Measurements from ENCODE around the gene SLC25A30.

Gene SLC25A30

GRCh38 chr13:45398877-45399276 lies 19.3 kb downstream of the SLC25A30 start:
- Histone ChIP-seq H3K9me3 (replicated peaks; ENCODE audit: insufficient read depth, low read length) (no peaks in the 10 kb centered on the region), H3K9ac (ENCODE audit: low read length) (no peak overlapping the region), H3K27me3 (replicated peaks; ENCODE audit: insufficient read depth, low read length) (no peaks in the 10 kb centered on the region), H3K36me3 (replicated peaks; ENCODE audit: insufficient read depth, low read length) (no peaks in the 10 kb centered on the region), H3K79me2 (ENCODE audit: low read length) (no peaks in the 10 kb centered on the region), H3K9me2 (replicated peaks; ENCODE audit: insufficient read depth, low read length) (no peaks in the 10 kb centered on the region), H4K20me1 (ENCODE audit: insufficient read depth, low read length) (no peaks in the 10 kb centered on the region), H3K4me3 (ENCODE audit: low read length) (no peak overlapping the region), H3K27ac (ENCODE audit: low read length) (no peak overlapping the region), H3K4me1 (ENCODE audit: low read length) (no peaks in the 10 kb centered on the region), H3F3A (ENCODE audit: insufficient read depth, low read length) (no peaks in the 10 kb centered on the region), H2AFZ (ENCODE audit: low read length) (no peak overlapping the region), H3K4me2 (ENCODE audit: low read depth, low read length) (no peak overlapping the region)
- DNase-seq: no peak
- TF ChIP-seq EZH2 (optimal IDR thresholded peaks at IDR 0.05; ENCODE audit: low read depth, low read length): no peak
- TF ChIP-seq CTCF (IDR thresholded peaks at IDR 0.05; ENCODE audit: low read length): no peak
- no peak for TF ChIP-seq EZH2phosphoT487 (IDR thresholded peaks at IDR 0.05; ENCODE audit: low read length)

- Histone ChIP-seq H3K27ac (ENCODE audit: low read length) (no peak overlapping the region), H3K27me3 (replicated peaks; ENCODE audit: insufficient read depth, low read length) (no peaks in the 10 kb centered on the region), H3K4me2 (ENCODE audit: low read depth, low read length) (no peak overlapping the region), H3K4me3 (ENCODE audit: low read length) (no peak overlapping the region), H2AFZ (ENCODE audit: low read length) (no peak overlapping the region), H3F3A (ENCODE audit: insufficient read depth, low read length) (no peaks in the 10 kb centered on the region), H3K4me1 (ENCODE audit: low read length) (no peaks in the 10 kb centered on the region), H3K9me2 (replicated peaks; ENCODE audit: insufficient read depth, low read length) (no peaks in the 10 kb centered on the region), H3K9me3 (replicated peaks; ENCODE audit: insufficient read depth, low read length) (no peaks in the 10 kb centered on the region), H3K9ac (ENCODE audit: low read length) (no peak overlapping the region), H4K20me1 (ENCODE audit: insufficient read depth, low read length) (no peaks in the 10 kb centered on the region), H3K36me3 (replicated peaks; ENCODE audit: insufficient read depth, low read length) (no peaks in the 10 kb centered on the region), H3K79me2 (ENCODE audit: low read length) (no peaks in the 10 kb centered on the region)
- no peak for DNase-seq
- no peak for TF ChIP-seq EZH2phosphoT487 (IDR thresholded peaks at IDR 0.05; ENCODE audit: low read length)
- no peak for TF ChIP-seq EZH2 (optimal IDR thresholded peaks at IDR 0.05; ENCODE audit: low read depth, low read length)
- no peak for TF ChIP-seq CTCF (IDR thresholded peaks at IDR 0.05; ENCODE audit: low read length)
These were observed 21.6 kb downstream of the SLC25A30 start for GRCh38 chr13:45396533-45397095.

DNA sequence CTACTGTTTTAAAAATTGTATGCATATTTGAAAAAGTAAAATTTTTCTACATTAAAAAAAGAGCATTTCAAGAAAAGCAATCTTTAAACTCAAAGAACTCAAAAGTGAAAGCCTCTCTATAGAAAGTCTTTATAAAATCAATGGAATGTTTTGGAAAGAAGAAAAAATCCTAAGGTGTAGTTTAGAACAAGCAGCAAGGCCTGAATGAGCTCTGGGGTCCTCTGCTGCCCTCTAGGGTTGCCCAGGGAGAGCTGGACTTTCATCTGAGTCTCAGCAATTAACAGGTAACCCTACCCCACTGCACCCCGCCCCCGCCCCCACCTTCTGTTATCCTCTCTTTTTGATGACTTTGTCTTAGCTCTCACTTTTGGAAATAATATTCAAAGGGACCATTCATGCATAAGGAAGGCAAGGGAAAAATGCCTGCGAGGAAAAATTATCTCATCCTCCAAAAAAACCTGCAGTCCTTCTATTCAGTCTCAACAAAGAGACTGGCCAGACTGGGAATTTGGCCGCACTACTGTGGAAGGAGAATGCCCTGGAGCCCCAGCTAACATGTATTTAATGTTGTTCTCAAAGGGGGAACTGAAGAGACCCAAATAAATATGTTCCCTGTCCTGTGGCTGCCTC lies 24.1 kb downstream of the SLC25A30 start:
- H3K9me2 ChIP-seq (replicated peaks; ENCODE audit: insufficient read depth, low read length): no peaks in the 10 kb centered on the region
- no peaks in the 10 kb centered on the region for H3K79me2 ChIP-seq (ENCODE audit: low read length)
- no peaks in the 10 kb centered on the region for H3K27me3 ChIP-seq (replicated peaks; ENCODE audit: insufficient read depth, low read length)
- no peak overlapping the region for H2AFZ ChIP-seq (ENCODE audit: low read length)
- TF ChIP-seq EZH2 (optimal IDR thresholded peaks at IDR 0.05; ENCODE audit: low read depth, low read length): no peak
- no peak for TF ChIP-seq EZH2phosphoT487 (IDR thresholded peaks at IDR 0.05; ENCODE audit: low read length)
- peak; percentile 39 for TF ChIP-seq CTCF (IDR thresholded peaks at IDR 0.05; ENCODE audit: low read length)
- no peaks in the 10 kb centered on the region for H4K20me1 ChIP-seq (ENCODE audit: insufficient read depth, low read length)
- no peaks in the 10 kb centered on the region for H3K4me1 ChIP-seq (ENCODE audit: low read length)
- H3K9ac ChIP-seq (ENCODE audit: low read length): no peak overlapping the region
- no peak overlapping the region for H3K4me2 ChIP-seq (ENCODE audit: low read depth, low read length)
- peak; percentile 18 for DNase-seq
- no peaks in the 10 kb centered on the region for H3K9me3 ChIP-seq (replicated peaks; ENCODE audit: insufficient read depth, low read length)
- no peak overlapping the region for H3K4me3 ChIP-seq (ENCODE audit: low read length)
- H3F3A ChIP-seq (ENCODE audit: insufficient read depth, low read length): no peaks in the 10 kb centered on the region
- no peak overlapping the region for H3K27ac ChIP-seq (ENCODE audit: low read length)
- H3K36me3 ChIP-seq (replicated peaks; ENCODE audit: insufficient read depth, low read length): no peaks in the 10 kb centered on the region

Measured in MM.1S (cell line).